ENCODE results near the gene SLX4IP. TPM values are rescaled to one million over a fixed set of nuclear protein-coding genes. Genes with fewer than 3 reads are reported as not detected.
"Not testable (repeated sequence)": the region's sequence is repeated elsewhere in the genome, so short reads cannot be mapped to it uniquely, and the experiment has no call there.

Gene SLX4IP
- total RNA-seq, 1 donor from 2014 or later, result 8.6 TPM

DNA sequence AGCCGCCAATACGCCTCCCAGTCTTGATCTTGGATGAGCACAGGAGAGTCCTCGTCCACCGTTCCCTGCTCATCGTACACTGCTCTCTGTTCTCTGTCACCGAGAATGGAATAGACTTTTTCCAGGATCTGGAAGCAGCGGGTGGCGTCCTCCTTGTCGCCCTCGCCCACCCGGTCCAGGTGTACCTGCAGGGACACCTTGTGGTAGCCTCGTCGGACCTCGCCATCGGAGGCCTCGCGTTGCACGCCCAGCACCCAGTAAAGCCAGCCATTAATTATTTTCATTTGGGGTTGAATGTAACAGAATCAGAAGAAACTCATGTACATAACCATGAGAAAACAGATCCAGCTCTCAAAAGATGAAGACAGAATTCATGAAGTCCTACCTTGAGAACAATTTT, 178.8 kb downstream of the SLX4IP start:
- ATAC-seq (ENCODE audit: low read depth), result no peak
- intact Hi-C loops (cut with micrococcal nuclease), result no loop called here
- no peak overlapping the region for H3K4me3 Mint-ChIP-seq
- no peaks in the 10 kb centered on the region for H3K9me3 Mint-ChIP-seq
- no peaks in the 10 kb centered on the region for H3K4me1 Mint-ChIP-seq
- TF ChIP-seq, protein P1, sequence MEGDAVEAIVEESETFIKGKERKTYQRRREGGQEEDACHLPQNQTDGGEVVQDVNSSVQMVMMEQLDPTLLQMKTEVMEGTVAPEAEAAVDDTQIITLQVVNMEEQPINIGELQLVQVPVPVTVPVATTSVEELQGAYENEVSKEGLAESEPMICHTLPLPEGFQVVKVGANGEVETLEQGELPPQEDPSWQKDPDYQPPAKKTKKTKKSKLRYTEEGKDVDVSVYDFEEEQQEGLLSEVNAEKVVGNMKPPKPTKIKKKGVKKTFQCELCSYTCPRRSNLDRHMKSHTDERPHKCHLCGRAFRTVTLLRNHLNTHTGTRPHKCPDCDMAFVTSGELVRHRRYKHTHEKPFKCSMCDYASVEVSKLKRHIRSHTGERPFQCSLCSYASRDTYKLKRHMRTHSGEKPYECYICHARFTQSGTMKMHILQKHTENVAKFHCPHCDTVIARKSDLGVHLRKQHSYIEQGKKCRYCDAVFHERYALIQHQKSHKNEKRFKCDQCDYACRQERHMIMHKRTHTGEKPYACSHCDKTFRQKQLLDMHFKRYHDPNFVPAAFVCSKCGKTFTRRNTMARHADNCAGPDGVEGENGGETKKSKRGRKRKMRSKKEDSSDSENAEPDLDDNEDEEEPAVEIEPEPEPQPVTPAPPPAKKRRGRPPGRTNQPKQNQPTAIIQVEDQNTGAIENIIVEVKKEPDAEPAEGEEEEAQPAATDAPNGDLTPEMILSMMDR (IDR thresholded peaks at IDR 0.05), result no peak
- H3K36me3 Mint-ChIP-seq (ENCODE audit: low read depth), result peaks cover 28% of the 10 kb centered on the region
- ChIA-PET POLR2A (no interaction called here), CTCF (no interaction called here)
- DNase-seq, result no peak
- no peaks in the 10 kb centered on the region for H3K27me3 Mint-ChIP-seq
- H3K27ac Mint-ChIP-seq, result no peak overlapping the region

DNA sequence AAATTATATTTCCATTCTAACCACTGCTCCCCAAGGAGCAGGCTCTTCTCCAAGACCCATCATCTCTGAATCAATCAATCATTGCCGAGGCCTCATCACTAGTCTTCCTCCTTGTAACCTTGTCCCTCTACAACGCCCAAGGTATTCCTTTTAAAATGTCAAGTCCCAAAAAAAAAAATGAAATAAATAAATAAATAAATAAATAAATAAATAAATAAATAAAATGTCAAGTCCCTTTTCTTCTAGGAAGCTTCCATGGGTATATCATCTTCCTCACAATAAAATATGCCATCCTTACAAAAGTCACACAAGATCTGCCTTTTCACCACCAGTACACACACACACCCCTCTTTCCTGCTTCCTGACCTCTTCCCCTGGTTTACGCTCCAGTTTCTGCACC, 181.1 kb downstream of the SLX4IP start:
- DNase-seq (no peak), ATAC-seq (ENCODE audit: low read depth) (no peak)
- TF ChIP-seq, protein P1 (IDR thresholded peaks at IDR 0.05), result no peak
- ChIA-PET POLR2A (no interaction called here), CTCF (no interaction called here)
- no peak overlapping the region for H3K4me3 Mint-ChIP-seq
- intact Hi-C loops (cut with micrococcal nuclease), result no loop called here
- no peak overlapping the region for H3K27ac Mint-ChIP-seq
- H3K9me3 Mint-ChIP-seq, result no peaks in the 10 kb centered on the region
- no peaks in the 10 kb centered on the region for H3K27me3 Mint-ChIP-seq
- peaks cover 28% of the 10 kb centered on the region for H3K36me3 Mint-ChIP-seq (ENCODE audit: low read depth)
- H3K4me1 Mint-ChIP-seq, result no peaks in the 10 kb centered on the region

DNA sequence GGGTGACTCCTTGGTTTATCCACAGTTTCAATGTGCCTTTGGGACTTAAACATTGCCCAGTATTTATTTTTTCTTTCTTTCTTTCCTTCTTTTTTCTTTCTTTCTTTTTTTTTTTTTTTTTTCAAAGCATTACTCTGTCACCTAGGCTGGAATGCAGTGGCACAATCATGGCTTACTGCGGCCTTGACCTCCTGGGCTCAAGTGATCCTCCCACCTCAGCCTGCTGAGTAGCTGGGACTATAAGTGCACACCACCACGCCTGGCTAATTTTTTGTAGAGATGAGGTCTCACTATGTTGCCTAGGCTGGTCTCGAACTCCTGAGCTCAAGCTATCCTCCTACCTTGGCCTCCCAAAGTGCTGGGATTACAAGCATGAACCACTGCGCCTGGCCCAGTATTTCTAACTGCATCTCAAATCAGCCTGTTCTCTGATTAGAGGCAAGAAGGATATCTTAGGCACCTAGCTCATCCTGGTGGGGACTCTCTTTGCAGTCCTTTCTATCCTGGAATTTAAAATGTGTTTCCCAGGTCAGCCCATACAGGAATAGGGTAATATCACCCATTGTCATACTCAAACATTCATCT, 182.5 kb downstream of the SLX4IP start:
- H3K9me3 Mint-ChIP-seq; H3K4me3 Mint-ChIP-seq; H3K4me1 Mint-ChIP-seq; ATAC-seq (ENCODE audit: low read depth); POLR2A ChIA-PET; DNase-seq; CTCF ChIA-PET; H3K27me3 Mint-ChIP-seq; H3K27ac Mint-ChIP-seq; intact Hi-C loops (cut with micrococcal nuclease): not testable (repeated sequence)
- H3K36me3 Mint-ChIP-seq (ENCODE audit: low read depth), result peaks cover 26% of the 10 kb centered on the region

DNA sequence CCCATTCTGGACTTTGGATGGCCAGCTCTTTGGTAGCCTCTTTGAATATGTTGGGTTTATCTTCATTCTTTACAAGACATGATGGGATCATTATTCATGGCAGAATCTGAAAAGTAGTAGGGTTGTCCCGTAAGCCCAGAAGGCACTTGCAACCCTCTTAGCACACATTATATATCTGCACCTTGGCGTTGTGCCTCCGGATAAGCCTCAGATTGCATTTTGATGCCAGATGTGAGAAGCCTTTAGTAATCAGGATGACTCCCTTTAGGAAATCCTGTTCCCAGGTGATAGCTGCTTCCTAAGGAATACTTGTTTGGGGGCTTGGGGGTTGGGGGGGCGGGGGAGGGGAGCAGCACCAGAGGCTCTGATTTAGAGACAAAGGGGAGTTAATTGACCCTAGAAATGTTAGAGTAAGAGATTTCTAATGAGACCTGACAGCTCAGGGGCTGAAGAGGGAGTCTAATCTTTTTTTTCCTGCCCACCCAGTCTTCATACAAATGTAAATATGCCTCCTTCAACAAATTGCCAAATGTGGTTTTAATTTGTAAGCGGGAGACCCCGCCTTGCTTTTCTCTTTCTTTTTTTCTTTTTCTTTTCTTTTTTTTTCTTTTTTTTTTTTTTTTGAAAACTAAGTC, 183.6 kb downstream of the SLX4IP start:
- intact Hi-C loops (cut with micrococcal nuclease), result no loop called here
- ATAC-seq (ENCODE audit: low read depth) (no peak), DNase-seq (no peak)
- POLR2A ChIA-PET, result no interaction called here
- Mint-ChIP-seq H3K27ac (no peak overlapping the region), H3K9me3 (no peaks in the 10 kb centered on the region), H3K36me3 (ENCODE audit: low read depth) (peaks cover 28% of the 10 kb centered on the region), H3K27me3 (no peaks in the 10 kb centered on the region), H3K4me1 (no peaks in the 10 kb centered on the region), H3K4me3 (no peak overlapping the region)
- TF ChIP-seq, protein P1 (IDR thresholded peaks at IDR 0.05), result no peak
- CTCF ChIA-PET, result no interaction called here

DNA sequence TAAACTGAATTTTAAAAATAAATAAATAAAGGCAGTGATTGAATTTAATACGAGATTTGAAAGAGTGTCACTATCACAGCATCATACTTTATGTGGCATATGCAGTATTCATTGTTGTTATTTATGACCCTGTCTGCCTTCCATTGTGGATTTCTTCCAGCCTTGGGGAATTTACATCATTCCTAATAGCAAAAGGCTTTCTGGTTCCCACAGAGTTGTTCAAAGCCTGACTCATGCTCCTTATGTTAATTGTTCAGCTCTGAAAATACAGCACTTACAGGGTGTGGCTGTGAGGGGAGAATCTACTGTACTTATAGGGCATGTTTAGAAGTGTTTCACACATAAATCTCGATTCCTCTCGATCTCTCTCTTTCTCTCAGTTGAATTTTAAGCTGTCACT, 184.3 kb downstream of the SLX4IP start:
- intact Hi-C loops (cut with micrococcal nuclease), result no loop called here
- Mint-ChIP-seq H3K4me3 (no peak overlapping the region), H3K36me3 (ENCODE audit: low read depth) (peaks cover 26% of the 10 kb centered on the region), H3K27ac (no peak overlapping the region), H3K4me1 (no peaks in the 10 kb centered on the region), H3K9me3 (no peaks in the 10 kb centered on the region), H3K27me3 (no peaks in the 10 kb centered on the region)
- DNase-seq (no peak), ATAC-seq (ENCODE audit: low read depth) (no peak)
- POLR2A ChIA-PET, result no interaction called here
- CTCF ChIA-PET, result no interaction called here
- TF ChIP-seq, protein P1 (IDR thresholded peaks at IDR 0.05), result no peak

DNA sequence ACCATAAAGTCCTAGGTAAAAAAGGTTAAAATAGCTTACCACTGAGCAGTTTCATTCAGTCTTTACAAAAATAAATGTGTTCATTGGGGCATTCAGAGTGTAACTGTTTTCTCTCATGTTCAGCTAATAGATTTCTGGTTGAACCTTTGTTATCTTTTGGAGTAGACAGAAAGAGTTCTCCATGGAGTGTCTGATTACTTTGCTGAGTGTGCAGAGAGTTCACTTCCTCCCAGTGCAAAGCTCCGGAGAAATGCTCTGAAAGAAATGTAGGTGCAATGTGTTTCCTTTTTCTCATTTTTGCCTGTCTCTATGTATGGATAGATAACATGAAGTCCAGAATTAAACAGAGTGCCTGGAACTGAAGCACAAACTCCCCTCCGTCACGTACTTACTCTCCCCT, 186.0 kb downstream of the SLX4IP start:
- ATAC-seq (ENCODE audit: low read depth) (no peak), DNase-seq (no peak)
- no peaks in the 10 kb centered on the region for H3K9me3 Mint-ChIP-seq
- TF ChIP-seq, protein P1 (IDR thresholded peaks at IDR 0.05), result no peak
- intact Hi-C loops (cut with micrococcal nuclease), result no loop called here
- H3K4me1 Mint-ChIP-seq, result no peaks in the 10 kb centered on the region
- CTCF ChIA-PET, result no interaction called here
- H3K27ac Mint-ChIP-seq, result no peak overlapping the region
- H3K36me3 Mint-ChIP-seq (ENCODE audit: low read depth), result peaks cover 21% of the 10 kb centered on the region
- H3K4me3 Mint-ChIP-seq, result no peak overlapping the region
- no peaks in the 10 kb centered on the region for H3K27me3 Mint-ChIP-seq
- POLR2A ChIA-PET, result no interaction called here

All from activated B cell treated with CpG ODN at 0.5 μM for 24 hours (primary cell).